Glutamatergic neuron (in vitro differentiated cells): ENCODE measurements around the gene PPP1R13B. TPM values are rescaled to one million over a fixed set of nuclear protein-coding genes. Genes with fewer than 3 reads are reported as not detected.

Source experiments
- DNase-seq: peaks from one replicate; pipeline ENCODE4 v3.0.0; 2022
- H3K27ac Mint-ChIP-seq: one replicate; pipeline ENCODE4 v1.8.0; 2020; ENCODE audit warnings: mild to moderate bottlenecking, mixed read lengths, inconsistent platforms; ENCODE audit not compliant: unreplicated experiment
- H3K27me3 Mint-ChIP-seq: one replicate; pipeline ENCODE4 v1.8.0; 2020; ENCODE audit warnings: mild to moderate bottlenecking, moderate library complexity, mixed read lengths, inconsistent platforms; ENCODE audit not compliant: unreplicated experiment
- H3K36me3 Mint-ChIP-seq: one replicate; pipeline ENCODE4 v1.8.0; 2020; ENCODE audit warnings: mild to moderate bottlenecking, mixed read lengths, inconsistent platforms; ENCODE audit not compliant: unreplicated experiment
- H3K4me1 Mint-ChIP-seq: one replicate; pipeline ENCODE4 v1.8.0; 2020; ENCODE audit warnings: mild to moderate bottlenecking, low read depth, mixed read lengths, inconsistent platforms; ENCODE audit not compliant: unreplicated experiment
- H3K4me3 Mint-ChIP-seq: one replicate; pipeline ENCODE4 v1.8.0; 2020; ENCODE audit warnings: mild to moderate bottlenecking, mixed read lengths, inconsistent platforms; ENCODE audit not compliant: unreplicated experiment
- H3K9me3 Mint-ChIP-seq: one replicate; pipeline ENCODE4 v1.8.0; 2020; ENCODE audit warnings: mild to moderate bottlenecking, moderate library complexity, mixed read lengths, inconsistent platforms; ENCODE audit not compliant: unreplicated experiment
- total RNA-seq: library from RNA; stranded (reverse); fragmentation: NEBNext Ultra II Directional; extraction: Animal tissue kit (Norgen Biotek cat#: 25700); gene quantifications from one replicate; pipeline ENCODE4 v1.2.1, GENCODE V29; 2021; ENCODE audit not compliant: unreplicated experiment
- TF ChIP-seq, protein P1 (sequence below): fragments of 200-600 bp; sonication (generic); IDR thresholded peaks from one replicate; pipeline ENCODE4 v1.5.0; 2021; ENCODE audit not compliant: partially characterized antibody, unreplicated experiment

The PPP1R13B gene
- total RNA-seq, 1 donor from 2014 or later, result 24.6 TPM

DNA sequence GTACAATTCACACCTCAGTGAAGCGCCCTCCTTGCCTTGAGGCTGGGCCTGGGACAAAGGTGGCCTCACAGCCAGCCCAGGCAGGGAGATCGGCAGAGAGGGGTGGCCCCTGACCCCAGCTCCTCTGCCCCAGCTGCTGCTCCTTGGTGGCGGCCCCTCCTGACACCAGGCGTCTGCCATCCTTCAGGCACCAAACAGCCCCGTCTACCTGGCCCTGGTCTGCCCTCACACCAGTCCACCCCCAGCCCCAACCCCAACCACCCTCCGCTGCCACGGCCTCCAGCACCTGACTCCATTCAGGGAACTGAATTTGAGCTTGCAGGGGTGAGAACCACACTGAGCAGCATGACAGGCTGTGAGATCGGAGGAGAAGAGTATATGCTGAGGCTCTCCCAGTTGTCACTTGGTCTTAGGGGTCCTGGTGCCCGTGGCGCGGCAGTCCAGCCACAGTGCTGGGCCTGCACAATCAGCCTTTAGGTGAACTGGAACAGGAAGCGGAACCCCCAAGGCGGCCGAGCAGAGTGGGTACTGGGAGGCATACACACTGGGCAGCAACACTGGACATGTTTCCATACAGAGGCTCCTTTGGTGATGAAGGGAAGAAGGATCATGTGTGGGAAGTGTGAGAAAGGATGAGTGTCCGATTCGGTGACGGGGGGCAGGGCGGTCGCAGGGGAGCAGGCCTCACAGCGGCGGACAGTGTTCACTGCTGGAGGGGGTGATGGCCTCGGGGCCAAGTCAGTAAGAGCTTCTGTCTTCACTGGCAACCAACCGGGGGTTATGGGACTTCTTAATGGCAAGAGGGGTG is 113.1 kb downstream of the PPP1R13B start:
- TF ChIP-seq, protein P1, sequence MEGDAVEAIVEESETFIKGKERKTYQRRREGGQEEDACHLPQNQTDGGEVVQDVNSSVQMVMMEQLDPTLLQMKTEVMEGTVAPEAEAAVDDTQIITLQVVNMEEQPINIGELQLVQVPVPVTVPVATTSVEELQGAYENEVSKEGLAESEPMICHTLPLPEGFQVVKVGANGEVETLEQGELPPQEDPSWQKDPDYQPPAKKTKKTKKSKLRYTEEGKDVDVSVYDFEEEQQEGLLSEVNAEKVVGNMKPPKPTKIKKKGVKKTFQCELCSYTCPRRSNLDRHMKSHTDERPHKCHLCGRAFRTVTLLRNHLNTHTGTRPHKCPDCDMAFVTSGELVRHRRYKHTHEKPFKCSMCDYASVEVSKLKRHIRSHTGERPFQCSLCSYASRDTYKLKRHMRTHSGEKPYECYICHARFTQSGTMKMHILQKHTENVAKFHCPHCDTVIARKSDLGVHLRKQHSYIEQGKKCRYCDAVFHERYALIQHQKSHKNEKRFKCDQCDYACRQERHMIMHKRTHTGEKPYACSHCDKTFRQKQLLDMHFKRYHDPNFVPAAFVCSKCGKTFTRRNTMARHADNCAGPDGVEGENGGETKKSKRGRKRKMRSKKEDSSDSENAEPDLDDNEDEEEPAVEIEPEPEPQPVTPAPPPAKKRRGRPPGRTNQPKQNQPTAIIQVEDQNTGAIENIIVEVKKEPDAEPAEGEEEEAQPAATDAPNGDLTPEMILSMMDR, result no peak
- Mint-ChIP-seq H3K36me3 (no peaks in the 10 kb centered on the region), H3K27me3 (peaks cover 14% of the 10 kb centered on the region), H3K4me1 (peaks cover 20% of the 10 kb centered on the region), H3K9me3 (peaks cover 6% of the 10 kb centered on the region), H3K4me3 (no peak overlapping the region), H3K27ac (peak overlapping the region; percentile 49)
- no peak for DNase-seq

DNA sequence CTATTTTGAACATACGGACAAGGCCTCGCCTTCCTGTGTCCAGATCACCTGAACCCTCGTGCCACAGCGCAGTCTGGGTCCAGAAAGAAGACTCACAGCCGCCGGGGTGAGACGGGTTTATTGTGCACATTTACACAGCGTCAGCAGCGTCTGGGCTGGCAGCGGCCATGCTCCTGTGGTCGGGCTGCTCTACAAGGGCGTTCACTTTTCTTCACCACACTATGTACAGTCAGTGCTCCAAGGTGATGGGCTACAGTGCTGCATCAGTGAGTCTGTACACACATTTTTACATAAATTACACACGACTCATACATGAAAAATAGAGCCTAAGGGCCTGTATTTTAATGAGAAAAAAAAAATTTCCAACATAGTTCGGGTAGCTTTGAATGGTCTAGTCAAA is 113.7 kb downstream of the PPP1R13B start:
- Mint-ChIP-seq H3K27ac (no peak overlapping the region), H3K4me3 (no peak overlapping the region), H3K9me3 (peaks cover 6% of the 10 kb centered on the region), H3K27me3 (peaks cover 13% of the 10 kb centered on the region), H3K36me3 (no peaks in the 10 kb centered on the region), H3K4me1 (peaks cover 20% of the 10 kb centered on the region)
- no peak for DNase-seq
- TF ChIP-seq, protein P1, result no peak

DNA sequence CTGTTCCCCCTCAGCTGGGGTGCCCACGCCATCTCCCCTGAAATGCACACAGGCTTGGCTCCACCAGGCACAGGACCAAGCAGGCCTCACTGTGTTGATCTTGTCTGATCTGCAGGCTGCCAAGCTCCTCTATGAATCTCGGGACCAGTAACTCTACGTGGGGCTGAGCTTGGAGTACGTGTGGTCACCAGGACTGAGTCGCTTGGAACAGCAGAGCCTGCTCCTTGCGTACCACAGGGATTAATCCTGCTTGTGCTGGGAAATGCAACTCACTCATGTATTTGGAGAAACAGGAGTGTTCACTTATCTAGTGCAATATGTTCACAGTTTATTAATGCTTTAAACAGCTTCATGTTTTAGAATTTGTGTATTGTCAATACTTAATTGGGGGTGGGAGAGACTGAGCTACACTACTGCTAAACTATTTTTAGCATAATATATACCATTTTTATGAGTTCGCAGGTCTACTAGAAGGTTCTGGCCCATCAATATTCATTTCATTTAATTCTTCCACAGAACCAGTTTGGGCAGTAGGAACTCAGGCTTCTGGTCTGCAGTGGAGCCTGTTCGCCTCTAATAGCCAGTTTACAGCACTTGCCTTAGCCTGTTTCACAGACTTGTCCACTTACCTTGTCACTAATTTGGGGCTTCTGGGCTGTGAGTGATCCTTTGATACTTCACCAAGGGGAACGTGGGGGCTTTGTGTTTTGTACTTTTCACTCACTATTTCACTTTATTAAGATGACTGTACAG is 114.3 kb downstream of the PPP1R13B start:
- H3K4me3 Mint-ChIP-seq, result no peak overlapping the region

DNA sequence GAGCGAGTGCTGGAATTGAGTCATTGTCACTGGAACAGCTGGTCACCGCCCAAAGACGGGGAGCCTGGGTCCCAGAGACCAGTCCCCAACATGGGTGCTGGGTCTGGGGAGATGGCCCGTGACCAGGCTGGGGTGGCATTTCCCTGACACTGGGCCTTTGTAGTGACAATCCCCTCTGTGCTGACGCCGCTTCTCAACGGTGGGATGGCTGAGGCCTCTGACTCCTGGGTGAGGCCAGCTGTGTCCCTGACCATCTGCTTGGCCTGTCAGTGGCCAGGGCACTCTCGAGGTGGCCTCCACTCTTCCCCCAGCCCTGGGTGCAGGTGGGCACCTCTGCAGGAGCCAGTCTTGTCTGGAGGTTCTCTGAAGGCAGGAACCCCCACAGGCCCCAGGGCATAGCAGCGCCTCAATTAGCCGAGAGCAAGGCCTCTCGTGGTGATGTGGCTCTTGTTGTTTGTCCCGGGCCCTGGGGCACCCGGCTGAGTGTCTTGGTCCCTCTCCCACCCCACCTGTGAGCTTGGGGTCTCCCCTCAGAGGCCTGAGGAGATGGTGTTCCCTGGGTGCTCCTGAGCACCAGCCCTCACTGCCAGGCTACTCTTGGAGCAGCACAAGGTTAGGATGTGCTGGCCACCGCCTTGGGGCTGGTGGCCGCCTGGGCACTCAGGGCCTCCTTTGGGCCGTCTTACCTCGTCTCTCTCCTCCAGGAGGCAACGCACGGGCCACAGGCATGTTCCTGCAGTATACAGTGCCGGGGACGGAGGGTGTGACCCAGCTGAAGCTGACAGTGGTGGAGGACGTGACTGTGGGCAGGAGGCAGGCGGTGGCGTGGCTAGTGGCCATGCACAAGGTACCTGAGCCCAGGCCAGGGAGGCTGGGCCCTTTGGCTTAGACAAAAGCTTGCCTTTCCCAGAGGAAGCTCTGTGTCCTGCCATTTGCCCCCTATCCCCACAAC is 115.2 kb downstream of the PPP1R13B start:
- TF ChIP-seq, protein P1, result no peak
- H3K27ac Mint-ChIP-seq, result no peak overlapping the region
- H3K36me3 Mint-ChIP-seq, result peaks cover 3% of the 10 kb centered on the region
- H3K4me1 Mint-ChIP-seq, result peaks cover 14% of the 10 kb centered on the region
- peaks cover 4% of the 10 kb centered on the region for H3K9me3 Mint-ChIP-seq
- H3K4me3 Mint-ChIP-seq, result no peak overlapping the region
- H3K27me3 Mint-ChIP-seq, result peaks cover 7% of the 10 kb centered on the region
- no peak for DNase-seq

More for the DNA sequence above, 114.3 kb downstream of the PPP1R13B start:
- H3K27ac Mint-ChIP-seq, result no peak overlapping the region
- H3K9me3 Mint-ChIP-seq, result peaks cover 4% of the 10 kb centered on the region
- H3K27me3 Mint-ChIP-seq, result peaks cover 7% of the 10 kb centered on the region
- DNase-seq, result no peak
- peaks cover 19% of the 10 kb centered on the region for H3K4me1 Mint-ChIP-seq
- TF ChIP-seq, protein P1, result no peak
- peaks cover 3% of the 10 kb centered on the region for H3K36me3 Mint-ChIP-seq
